OCI-LY7 (cell line): ENCODE data around the gene LTO1.

Experiments
- EZH2phosphoT487 ChIP-seq: fragments of 200-600 bp; sonication (generic); IDR thresholded peaks from 2 replicates; pipeline ENCODE4 v1.6.1; 2018; ENCODE audit warnings: low read depth, borderline replicate concordance, mild to moderate bottlenecking, mixed run types, antibody characterized with exemption, low read length, moderate library complexity, mixed read lengths
- TF ChIP-seq, protein P1 (sequence below): fragments of 200-600 bp; sonication (generic); conservative IDR thresholded peaks from 2 replicates; pipeline ENCODE4 v1.5.1; 2014; ENCODE audit warnings: mild to moderate bottlenecking, antibody characterized with exemption, low read length, moderate library complexity, mixed read lengths

DNA sequence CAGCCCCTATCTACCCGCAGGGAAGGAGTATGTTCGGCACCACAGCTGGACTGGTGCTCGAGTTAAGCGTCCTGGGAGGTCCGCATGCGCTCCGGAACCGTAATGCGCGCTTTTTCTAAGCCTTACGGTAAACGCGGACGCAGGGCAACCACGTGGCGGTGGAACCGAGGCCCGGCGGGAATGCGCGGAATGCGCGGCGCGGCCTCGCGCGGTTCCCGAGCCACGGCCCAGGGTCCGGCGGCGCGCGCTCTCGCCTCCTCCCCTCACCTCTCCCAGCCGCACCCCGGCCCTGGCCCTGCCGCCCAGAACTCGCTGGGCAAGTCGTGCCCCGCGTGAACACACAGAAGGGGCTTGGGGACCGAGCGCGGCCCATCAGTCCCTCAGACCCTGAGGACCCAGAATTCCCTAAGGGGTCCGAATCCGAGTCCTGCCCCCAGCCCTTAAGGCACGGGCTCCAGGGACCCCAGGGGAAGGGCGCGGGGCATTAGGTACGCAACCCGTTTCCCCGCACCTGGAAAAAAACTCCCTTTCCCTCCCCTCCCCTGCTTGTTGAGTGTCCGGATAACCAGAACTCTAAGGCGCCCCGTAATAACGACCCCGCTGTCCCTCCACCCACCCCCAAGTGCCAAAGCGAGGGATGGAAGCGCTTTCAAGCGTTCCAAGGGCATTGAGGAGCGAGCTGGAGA, 38.5 kb downstream of the LTO1 start:
- TF ChIP-seq, protein P1, sequence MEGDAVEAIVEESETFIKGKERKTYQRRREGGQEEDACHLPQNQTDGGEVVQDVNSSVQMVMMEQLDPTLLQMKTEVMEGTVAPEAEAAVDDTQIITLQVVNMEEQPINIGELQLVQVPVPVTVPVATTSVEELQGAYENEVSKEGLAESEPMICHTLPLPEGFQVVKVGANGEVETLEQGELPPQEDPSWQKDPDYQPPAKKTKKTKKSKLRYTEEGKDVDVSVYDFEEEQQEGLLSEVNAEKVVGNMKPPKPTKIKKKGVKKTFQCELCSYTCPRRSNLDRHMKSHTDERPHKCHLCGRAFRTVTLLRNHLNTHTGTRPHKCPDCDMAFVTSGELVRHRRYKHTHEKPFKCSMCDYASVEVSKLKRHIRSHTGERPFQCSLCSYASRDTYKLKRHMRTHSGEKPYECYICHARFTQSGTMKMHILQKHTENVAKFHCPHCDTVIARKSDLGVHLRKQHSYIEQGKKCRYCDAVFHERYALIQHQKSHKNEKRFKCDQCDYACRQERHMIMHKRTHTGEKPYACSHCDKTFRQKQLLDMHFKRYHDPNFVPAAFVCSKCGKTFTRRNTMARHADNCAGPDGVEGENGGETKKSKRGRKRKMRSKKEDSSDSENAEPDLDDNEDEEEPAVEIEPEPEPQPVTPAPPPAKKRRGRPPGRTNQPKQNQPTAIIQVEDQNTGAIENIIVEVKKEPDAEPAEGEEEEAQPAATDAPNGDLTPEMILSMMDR: no peak
- no peak for TF ChIP-seq EZH2phosphoT487
